NT2/D1 (cell line): ENCODE results near the gene NR3C2.

ENCODE experiments used
- DNase-seq: peaks from one replicate; pipeline ENCODE4 v3.0.0-alpha.2; 2011; ENCODE audit warnings: low read depth, low spot score
- H3K27me3 ChIP-seq: 2 replicates; pipeline ENCODE4 v1.6.0; 2011; ENCODE audit warnings: mild to moderate bottlenecking; ENCODE audit not compliant: insufficient read length, insufficient read depth
- H3K36me3 ChIP-seq: 2 replicates; pipeline ENCODE4 v1.6.1; 2011; ENCODE audit warnings: mild to moderate bottlenecking, low read length, mixed read lengths; ENCODE audit not compliant: insufficient read depth, insufficient read length
- H3K4me1 ChIP-seq: 2 replicates; pipeline ENCODE4 v1.5.1; 2011; ENCODE audit not compliant: insufficient read depth, insufficient read length
- H3K4me3 ChIP-seq: 2 replicates; pipeline ENCODE4 v1.5.1; 2011; ENCODE audit warnings: low read depth; ENCODE audit not compliant: insufficient read length
- H3K9ac ChIP-seq: 2 replicates; pipeline ENCODE4 v1.6.0; 2011; ENCODE audit warnings: low read depth; ENCODE audit not compliant: insufficient read length
- H3K9me3 ChIP-seq: 2 replicates; pipeline ENCODE4 v1.5.1; 2011; ENCODE audit warnings: mild to moderate bottlenecking, low read length; ENCODE audit not compliant: insufficient read depth
- SUZ12 ChIP-seq: IDR thresholded peaks from 2 replicates; pipeline ENCODE4 v1.6.1; 2011; ENCODE audit not compliant: insufficient read length, insufficient read depth; ENCODE audit errors: extremely low read depth
- YY1 ChIP-seq: IDR thresholded peaks from 2 replicates; pipeline ENCODE4 v1.6.1; 2011; ENCODE audit not compliant: insufficient read length, insufficient read depth
- ZNF274 ChIP-seq: IDR thresholded peaks from 2 replicates; pipeline ENCODE4 v1.6.1; 2011; ENCODE audit warnings: mild to moderate bottlenecking, low read depth, low read length

The NR3C2 gene

DNA sequence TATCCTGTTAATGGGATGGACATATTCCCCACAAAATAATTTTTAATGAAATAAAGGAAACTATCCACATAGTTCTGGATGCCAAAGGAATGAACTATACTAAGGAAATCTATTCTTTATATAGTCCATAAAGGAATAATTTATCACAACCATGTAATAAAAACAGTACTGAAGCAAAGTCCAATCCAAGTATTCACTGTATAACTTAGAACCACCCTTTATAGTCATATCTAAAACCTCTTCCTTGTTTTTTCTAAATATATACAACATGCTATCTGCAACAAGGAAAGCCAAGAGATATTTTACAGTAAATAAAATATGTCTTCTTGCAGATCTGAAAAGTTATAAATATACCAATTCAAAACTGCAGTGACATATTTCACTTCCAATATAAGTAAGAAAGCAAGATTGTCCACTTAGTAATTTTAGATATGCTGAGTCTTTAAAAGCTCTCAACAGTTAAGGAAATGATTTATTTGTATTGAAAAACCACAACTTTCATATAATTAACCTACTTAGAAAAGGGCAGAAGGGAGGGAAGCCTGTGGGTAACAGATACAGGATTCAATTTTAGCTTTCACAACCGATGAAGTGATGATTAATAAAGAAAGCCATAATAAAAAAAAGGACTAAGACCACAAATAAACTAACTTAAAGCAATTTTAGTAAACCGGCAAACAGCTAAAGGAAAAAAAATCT, 8.0 kb downstream of the NR3C2 start:
- TF ChIP-seq YY1 (no peak), ZNF274 (no peak), SUZ12 (no peak)
- Histone ChIP-seq H3K36me3 (no peaks in the 10 kb centered on the region), H3K9me3 (no peaks in the 10 kb centered on the region), H3K9ac (no peak overlapping the region), H3K27me3 (no peaks in the 10 kb centered on the region), H3K4me3 (no peak overlapping the region), H3K4me1 (no peaks in the 10 kb centered on the region)
- DNase-seq: no peak

DNA sequence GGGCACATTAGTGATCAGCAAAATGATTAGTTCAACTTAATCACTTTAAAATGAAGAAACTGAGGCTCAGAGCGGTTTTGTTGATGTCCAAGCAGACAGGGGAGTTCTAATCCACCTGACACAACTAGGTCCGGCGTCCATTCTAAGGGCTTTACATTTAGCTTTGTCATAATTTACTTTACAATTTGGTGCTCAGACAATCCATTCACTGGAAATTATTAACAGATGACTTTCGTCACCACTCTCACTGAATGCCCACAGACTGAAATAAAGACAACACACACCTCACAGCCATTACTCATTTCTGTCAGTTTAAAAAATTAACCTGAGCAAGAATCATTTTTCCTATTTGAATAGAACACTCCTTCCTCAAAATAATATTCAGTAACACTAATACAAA, 10.8 kb downstream of the NR3C2 start:
- no peaks in the 10 kb centered on the region for H3K9me3 ChIP-seq
- H3K27me3 ChIP-seq: no peaks in the 10 kb centered on the region
- no peaks in the 10 kb centered on the region for H3K36me3 ChIP-seq
- H3K9ac ChIP-seq: no peak overlapping the region
- no peak for DNase-seq
- no peak for TF ChIP-seq YY1
- no peak for TF ChIP-seq ZNF274
- no peak for TF ChIP-seq SUZ12
- H3K4me3 ChIP-seq: no peak overlapping the region
- no peaks in the 10 kb centered on the region for H3K4me1 ChIP-seq

DNA sequence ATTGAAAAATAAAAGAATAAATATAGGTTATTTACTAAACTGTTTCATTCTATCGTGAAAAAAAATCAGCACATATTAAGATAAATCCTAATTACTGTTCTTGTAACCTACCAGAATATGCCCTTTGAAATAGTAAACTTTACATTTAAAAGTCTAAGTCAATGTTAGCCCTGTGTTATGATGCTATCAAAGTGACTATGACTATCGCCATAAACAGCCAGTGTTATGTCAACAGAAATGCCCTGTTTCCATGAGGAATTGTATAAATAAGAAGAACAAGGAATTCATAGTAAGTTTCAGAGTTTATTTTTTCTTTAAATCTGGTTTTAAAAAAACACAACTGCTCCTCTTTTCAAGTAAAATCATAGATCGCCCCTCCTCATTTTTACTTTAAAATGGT, 11.4 kb downstream of the NR3C2 start:
- no peaks in the 10 kb centered on the region for H3K36me3 ChIP-seq
- H3K9me3 ChIP-seq: no peaks in the 10 kb centered on the region
- DNase-seq: no peak
- no peaks in the 10 kb centered on the region for H3K4me1 ChIP-seq
- no peak overlapping the region for H3K9ac ChIP-seq
- H3K4me3 ChIP-seq: no peak overlapping the region
- H3K27me3 ChIP-seq: no peaks in the 10 kb centered on the region
- TF ChIP-seq YY1 (no peak), ZNF274 (no peak), SUZ12 (no peak)

DNA sequence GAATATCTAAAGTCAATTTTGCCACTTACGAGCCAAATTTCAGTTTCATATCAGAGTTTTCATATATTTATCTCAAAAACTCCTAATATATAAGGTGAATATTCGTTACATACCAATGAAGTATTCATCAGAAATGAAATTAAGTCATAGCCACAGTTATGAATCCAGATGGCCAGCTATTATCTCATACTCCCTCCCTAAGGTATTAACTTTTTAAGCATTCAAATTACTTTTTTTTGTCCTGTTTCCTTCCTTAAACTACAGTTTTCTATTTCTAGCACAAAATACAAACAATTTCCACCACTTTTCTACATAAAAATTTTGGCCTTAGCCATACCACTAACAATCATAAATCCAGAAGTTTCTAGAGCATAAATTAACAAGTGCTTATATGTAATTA, 13.0 kb downstream of the NR3C2 start:
- Histone ChIP-seq H3K4me3 (no peak overlapping the region), H3K9me3 (no peaks in the 10 kb centered on the region), H3K9ac (no peak overlapping the region), H3K27me3 (no peaks in the 10 kb centered on the region), H3K36me3 (no peaks in the 10 kb centered on the region), H3K4me1 (no peaks in the 10 kb centered on the region)
- TF ChIP-seq ZNF274: no peak
- no peak for DNase-seq

DNA sequence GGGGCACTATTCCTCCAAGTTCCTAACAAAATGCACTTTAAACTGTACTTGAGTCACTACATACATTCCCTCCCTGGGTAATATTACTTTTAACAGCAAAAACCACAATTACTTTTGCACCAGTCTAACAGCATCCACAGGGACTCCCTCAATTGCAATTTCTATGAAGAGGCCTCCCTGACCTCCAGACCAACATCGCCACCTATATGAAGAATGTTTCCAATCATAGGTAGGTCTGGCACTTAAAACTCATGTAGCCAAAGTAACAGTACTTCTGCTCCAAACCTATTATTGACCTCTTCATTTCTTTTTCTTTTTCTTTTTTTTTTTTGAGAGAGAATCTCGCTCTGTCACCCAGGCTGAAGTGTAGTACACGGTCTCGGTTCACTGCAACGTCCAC, 15.6 kb downstream of the NR3C2 start:
- Histone ChIP-seq H3K9ac (no peak overlapping the region), H3K36me3 (no peaks in the 10 kb centered on the region), H3K9me3 (no peaks in the 10 kb centered on the region), H3K4me3 (no peak overlapping the region), H3K4me1 (no peaks in the 10 kb centered on the region), H3K27me3 (no peaks in the 10 kb centered on the region)
- TF ChIP-seq YY1 (no peak), SUZ12 (no peak), ZNF274 (no peak)
- no peak for DNase-seq

DNA sequence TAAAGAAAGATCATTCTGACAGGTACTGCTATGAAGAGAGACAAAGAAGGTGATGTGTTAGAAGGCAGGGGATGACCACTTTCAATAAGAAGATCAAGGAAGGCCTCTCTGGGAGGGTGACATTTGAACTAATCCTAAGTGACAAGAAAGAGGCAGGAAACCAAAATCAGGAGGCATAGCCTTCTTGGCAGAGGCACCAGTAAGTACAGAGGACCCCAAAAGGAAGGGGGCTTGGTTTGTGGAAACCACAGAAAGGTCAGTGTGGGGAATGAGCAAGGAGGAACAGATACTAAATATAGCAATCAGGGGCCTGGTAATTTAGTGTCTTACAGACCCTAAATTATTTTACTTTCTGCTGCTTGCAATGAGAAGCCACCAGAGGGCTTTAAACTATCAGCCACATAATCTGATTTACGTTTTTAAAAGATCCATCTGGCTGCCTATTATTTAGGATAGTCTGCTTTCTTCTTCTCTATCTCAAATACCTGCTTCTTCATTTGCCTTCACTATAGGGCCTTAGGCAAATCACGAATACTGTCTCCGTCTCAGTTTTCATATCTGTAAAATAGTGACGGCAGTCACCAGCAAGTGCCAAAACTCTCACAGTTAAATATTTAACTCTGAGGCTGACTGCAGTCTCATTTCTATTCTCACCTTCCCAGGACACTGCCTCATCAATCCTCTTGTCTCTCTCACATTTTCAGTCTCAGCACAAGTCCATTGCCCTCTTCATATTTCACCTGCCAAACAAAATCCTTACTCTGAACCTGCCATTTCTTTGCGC, 16.7 kb downstream of the NR3C2 start:
- Histone ChIP-seq H3K9ac (no peak overlapping the region), H3K4me1 (no peaks in the 10 kb centered on the region), H3K4me3 (no peak overlapping the region), H3K9me3 (no peaks in the 10 kb centered on the region), H3K27me3 (no peaks in the 10 kb centered on the region), H3K36me3 (no peaks in the 10 kb centered on the region)
- no peak for DNase-seq
- no peak for TF ChIP-seq SUZ12
- TF ChIP-seq YY1: no peak
- no peak for TF ChIP-seq ZNF274

DNA sequence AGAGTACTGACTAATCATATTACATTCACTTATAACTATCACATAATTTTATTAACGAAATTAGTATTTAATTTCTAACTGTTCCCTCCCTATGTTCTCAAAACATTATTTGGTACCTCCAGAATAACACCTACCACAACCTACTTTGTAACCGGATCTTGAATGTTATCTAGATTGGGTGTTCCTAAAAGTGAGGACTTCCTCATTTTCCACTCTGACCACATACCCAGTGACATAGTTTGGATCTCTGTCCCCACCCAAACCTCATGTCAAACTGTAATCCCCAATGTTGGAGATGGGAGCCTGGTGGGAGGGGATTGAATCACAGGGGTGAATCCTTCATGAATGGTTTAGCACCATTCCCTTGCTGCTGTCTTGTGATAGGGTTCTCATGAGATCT, 21.8 kb downstream of the NR3C2 start:
- Histone ChIP-seq H3K27me3 (no peaks in the 10 kb centered on the region), H3K4me1 (no peaks in the 10 kb centered on the region), H3K9ac (no peak overlapping the region), H3K4me3 (no peak overlapping the region), H3K9me3 (no peaks in the 10 kb centered on the region), H3K36me3 (no peaks in the 10 kb centered on the region)
- TF ChIP-seq ZNF274 (no peak), SUZ12 (no peak), YY1 (no peak)
- DNase-seq: no peak
